HG03354 (cell line): Measurements from ENCODE around the gene UGGT2.
A peak's percentile ranks its signal among the peaks of the same experiment; 100 is the strongest.
"Not testable (repeated sequence)": the region's sequence is repeated elsewhere in the genome, so short reads cannot be mapped to it uniquely, and the experiment has no call there.

ENCODE experiments used
- ATAC-seq: cut with Tn5 transposase; IDR thresholded peaks from one replicate; pipeline ENCODE4 v1.9.1; 2021; ENCODE audit warnings: mild to moderate bottlenecking; ENCODE audit not compliant: unreplicated experiment, poor library complexity, severe bottlenecking

UGGT2 gene

GRCh38 chr13:96051491-96051890 lies 1.7 kb downstream of the UGGT2 start:
- not testable (repeated sequence) for ATAC-seq

GRCh38 chr13:96050955-96051354 lies 2.2 kb downstream of the UGGT2 start:
- ATAC-seq: not testable (repeated sequence)

- not testable (repeated sequence) for ATAC-seq
These were observed 6.6 kb downstream of the UGGT2 start for GRCh38 chr13:96046449-96047126.

- no peak for ATAC-seq
These were observed 9.0 kb downstream of the UGGT2 start for GRCh38 chr13:96044238-96044637.

- ATAC-seq: no peak
These were observed 11.7 kb downstream of the UGGT2 start for GRCh38 chr13:96041326-96042110.

- ATAC-seq: no peak
These were observed 16.7 kb downstream of the UGGT2 start for GRCh38 chr13:96036515-96036914.

GRCh38 chr13:96034662-96035061 lies 18.5 kb downstream of the UGGT2 start:
- ATAC-seq: no peak

GRCh38 chr13:96033220-96034015 lies 19.8 kb downstream of the UGGT2 start:
- ATAC-seq: peak; percentile 12

GRCh38 chr13:96032717-96033116 lies 20.5 kb downstream of the UGGT2 start:
- ATAC-seq: peak; percentile 77

GRCh38 chr13:96029002-96029401 lies 24.2 kb downstream of the UGGT2 start:
- no peak for ATAC-seq

GRCh38 chr13:96027496-96027895 lies 25.7 kb downstream of the UGGT2 start:
- no peak for ATAC-seq

- no peak for ATAC-seq
These were observed 27.9 kb downstream of the UGGT2 start for GRCh38 chr13:96025283-96025682.

- no peak for ATAC-seq
These were observed 32.3 kb downstream of the UGGT2 start for GRCh38 chr13:96020931-96021330.

- peak; percentile 90 for ATAC-seq
These were observed 33.0 kb downstream of the UGGT2 start for GRCh38 chr13:96020155-96020575.

- no peak for ATAC-seq
These were observed 35.1 kb downstream of the UGGT2 start for GRCh38 chr13:96018135-96018534.

GRCh38 chr13:96011291-96011872 lies 41.8 kb downstream of the UGGT2 start:
- no peak for ATAC-seq

GRCh38 chr13:96003304-96003703 lies 49.9 kb downstream of the UGGT2 start:
- no peak for ATAC-seq

GRCh38 chr13:96002322-96003131 lies 50.7 kb downstream of the UGGT2 start:
- ATAC-seq: no peak

GRCh38 chr13:96000069-96000468 lies 53.1 kb downstream of the UGGT2 start:
- no peak for ATAC-seq
